ENCODE data around the gene RAP1B. TPM values are rescaled to one million over a fixed set of nuclear protein-coding genes. Genes with fewer than 3 reads are reported as not detected.

The RAP1B gene
- total and polyA plus RNA-seq, 9 of the 15 experiments (the other 6 are each of a cell fraction or from before 2014, with no cell fraction given) = 107 to 309 (median 170) TPM

DNA sequence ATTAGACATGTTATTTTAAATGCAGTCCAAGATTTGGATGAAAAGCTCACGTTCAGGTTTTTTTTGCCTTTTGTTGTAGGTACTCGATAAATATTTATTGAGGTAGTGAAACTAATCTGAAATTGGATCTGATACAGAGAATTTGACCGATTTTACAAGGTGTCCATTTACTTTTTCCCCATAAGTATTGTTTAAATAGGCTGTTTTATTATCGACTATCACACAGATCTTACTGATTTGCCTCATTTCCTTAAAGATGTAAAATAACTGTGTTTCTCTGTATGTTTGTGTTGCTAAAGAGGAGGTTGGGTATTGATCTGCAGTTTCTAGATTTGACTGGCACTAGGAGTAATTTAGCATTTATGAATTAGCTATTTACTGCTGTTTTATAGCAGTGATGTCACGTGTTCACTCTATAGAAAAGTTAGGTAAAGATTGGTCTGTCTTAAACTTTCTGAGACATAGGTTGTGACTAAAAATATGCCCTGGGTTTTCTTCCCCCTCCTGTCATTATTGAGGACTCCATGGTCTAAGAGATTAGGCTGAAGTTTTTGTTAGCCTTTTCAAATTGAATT lies 3.5 kb downstream of the RAP1B start:
- ChIA-PET POLR2A (interaction anchor here (0.6 to 2.2 kb wide), 2 partner anchors 12 to 14 kb away, joined by 6 read pairs; no protein-coding TSS in a partner anchor), CTCF (ENCODE audit: low intra/inter-chr PET ratio) (no interaction called here)
- H3K4me1 ChIP-seq (replicated peaks in 1 of 2; ENCODE audit: control insufficient read depth in 2 of 2, insufficient read depth in 2 of 2, low read length in 2 of 2) = peaks cover 12 to 20% of the 10 kb centered on the region in 2 experiments
- 20% methylated on average over 5 of the region's 5 CpGs for WGBS (ENCODE audit: insufficient coverage, low coverage, missing lambda C conversion rate)
- FAIRE-seq = no peak
- no peak for DNase-seq (ENCODE audit: extremely low read depth in 1 of 4, low spot score in 3 of 4)
- no peak overlapping the region for H3K27ac ChIP-seq (ENCODE audit: extremely low read depth, low read depth, low read length)
- H3K9me1 ChIP-seq (ENCODE audit: control insufficient read depth, insufficient read depth, low read length) = peaks cover 4% of the 10 kb centered on the region
- no peak overlapping the region; the same call in 1 of the 2 replicates for H3K4me3 ChIP-seq
- H3K4me2 ChIP-seq (ENCODE audit: insufficient read depth, low read length) = peak overlapping the region; percentile 26
- peaks cover 83% of the 10 kb centered on the region for H3K79me2 ChIP-seq (ENCODE audit: control insufficient read depth, insufficient read depth, low read length)
- H2AFZ ChIP-seq (ENCODE audit: low read depth, low read length) = no peak overlapping the region
- H3K27me3 ChIP-seq (ENCODE audit: control insufficient read depth in 2 of 2, insufficient read depth in 2 of 2, low read length in 2 of 2) = no peaks in the 10 kb centered on the region
- peak overlapping the region in 1 of 2 experiments; percentile 86; a peak in 1 of 4 replicates for H3K9ac ChIP-seq (ENCODE audit: insufficient read depth in 1 of 2, low read depth in 2 of 2, low read length in 2 of 2)
- peaks cover 30% of the 10 kb centered on the region for H3K36me3 ChIP-seq (ENCODE audit: control insufficient read depth, insufficient read depth, low read length)
- no peak for ATAC-seq
- intact Hi-C loops (cut with micrococcal nuclease) = loop anchor here (5.0 kb wide), 2 partner anchors 53 to 247 kb away; no protein-coding TSS in a partner anchor
- H4K20me1 ChIP-seq (replicated peaks; ENCODE audit: control insufficient read depth, insufficient read depth, low read length) = peaks cover 29% of the 10 kb centered on the region
- H3K9me3 ChIP-seq (replicated peaks; ENCODE audit: control insufficient read depth, insufficient read depth, low read depth, low read length) = no peaks in the 10 kb centered on the region
- BruUV-seq (replicated peaks) = no TSS peak
- TF ChIP-seq, protein P1, sequence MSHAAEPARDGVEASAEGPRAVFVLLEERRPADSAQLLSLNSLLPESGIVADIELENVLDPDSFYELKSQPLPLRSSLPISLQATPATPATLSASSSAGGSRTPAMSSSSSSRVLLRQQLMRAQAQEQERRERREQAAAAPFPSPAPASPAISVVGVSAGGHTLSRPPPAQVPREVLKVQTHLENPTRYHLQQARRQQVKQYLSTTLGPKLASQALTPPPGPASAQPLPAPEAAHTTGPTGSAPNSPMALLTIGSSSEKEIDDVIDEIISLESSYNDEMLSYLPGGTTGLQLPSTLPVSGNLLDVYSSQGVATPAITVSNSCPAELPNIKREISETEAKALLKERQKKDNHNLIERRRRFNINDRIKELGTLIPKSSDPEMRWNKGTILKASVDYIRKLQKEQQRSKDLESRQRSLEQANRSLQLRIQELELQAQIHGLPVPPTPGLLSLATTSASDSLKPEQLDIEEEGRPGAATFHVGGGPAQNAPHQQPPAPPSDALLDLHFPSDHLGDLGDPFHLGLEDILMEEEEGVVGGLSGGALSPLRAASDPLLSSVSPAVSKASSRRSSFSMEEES (CRISPR knock-in tag; IDR thresholded peaks at IDR 0.05) = peak; percentile 69
- no peak for TF ChIP-seq SMARCA4 (IDR thresholded peaks at IDR 0.05)
- peak; percentile 47 for TF ChIP-seq RAD51 (IDR thresholded peaks at IDR 0.05; ENCODE audit: borderline replicate concordance, low read depth)
- TF ChIP-seq ZNF134 (CRISPR knock-in tag; conservative IDR thresholded peaks at IDR 0.05) = no peak
- in situ Hi-C loops (cut with MboI) = no loop called here

Data from K562 (cell line).